Anterior cingulate cortex (tissue), 58 donors: ENCODE data around the gene BICD1.
A peak's percentile ranks its signal among the peaks of the same experiment; 100 is the strongest.

Source experiments
- DNase-seq, 58 donors: peaks; one replicate each; lab custom pipeline; 2025; lab: John Stamatoyannopoulos, UW

BICD1 gene

GRCh38 chr12:32233568-32233967 lies 126.9 kb downstream of the BICD1 start:
- DNase-seq: no peak

GRCh38 chr12:32235251-32235650 lies 128.6 kb downstream of the BICD1 start:
- DNase-seq: no peak

- no peak for DNase-seq
These were observed 133.5 kb downstream of the BICD1 start for GRCh38 chr12:32240162-32240561.

GRCh38 chr12:32240831-32241230 lies 134.2 kb downstream of the BICD1 start:
- DNase-seq: no peak

GRCh38 chr12:32242641-32243040 lies 136.0 kb downstream of the BICD1 start:
- no peak for DNase-seq

GRCh38 chr12:32248441-32249140 lies 141.9 kb downstream of the BICD1 start:
- DNase-seq: peak in 1 of 58 donors; percentile 5

GRCh38 chr12:32249777-32250176 lies 143.1 kb downstream of the BICD1 start:
- DNase-seq: no peak

GRCh38 chr12:32252199-32253073 lies 145.8 kb downstream of the BICD1 start:
- DNase-seq: no peak

- DNase-seq: no peak
These were observed 146.6 kb downstream of the BICD1 start for GRCh38 chr12:32253154-32253790.

GRCh38 chr12:32254260-32254956 lies 147.8 kb downstream of the BICD1 start:
- DNase-seq: no peak

GRCh38 chr12:32255588-32255987 lies 148.9 kb downstream of the BICD1 start:
- no peak for DNase-seq

GRCh38 chr12:32257695-32258496 lies 151.2 kb downstream of the BICD1 start:
- DNase-seq: no peak

- DNase-seq: no peak
These were observed 154.0 kb downstream of the BICD1 start for GRCh38 chr12:32260696-32261095.

GRCh38 chr12:32261638-32262037 lies 155.0 kb downstream of the BICD1 start:
- DNase-seq: no peak

GRCh38 chr12:32264961-32265360 lies 158.3 kb downstream of the BICD1 start:
- no peak for DNase-seq

GRCh38 chr12:32265456-32265855 lies 158.8 kb downstream of the BICD1 start:
- no peak for DNase-seq

GRCh38 chr12:32265951-32266350 lies 159.3 kb downstream of the BICD1 start:
- DNase-seq: no peak

GRCh38 chr12:32266756-32267155 lies 160.1 kb downstream of the BICD1 start:
- DNase-seq: no peak

GRCh38 chr12:32270818-32271710 lies 164.4 kb downstream of the BICD1 start:
- DNase-seq: peak in 49 of 58 donors; percentile 4 to 79 (median 35)
